H54 (cell line): ENCODE measurements around the gene CUX1.

Experiments used
- DNase-seq: peaks from one replicate; pipeline ENCODE4 v3.0.0; 2011; ENCODE audit warnings: low spot score, mixed read lengths; ENCODE audit not compliant: insufficient read length
- FAIRE-seq: peaks from 3 replicates; lab custom pipeline; 2011; peaks lifted over from hg19 to GRCh38; lab: Jason Lieb, UNC
- POLR2A ChIP-seq: IDR thresholded peaks from 2 replicates; pipeline ENCODE4 v1.6.1; 2011; ENCODE audit warnings: low read depth, mild to moderate bottlenecking, low read length

The CUX1 gene

GRCh38 chr7:102054158-102054557 lies 236.7 kb downstream of the CUX1 start:
- no peak for TF ChIP-seq POLR2A
- FAIRE-seq (no peak), DNase-seq (no peak)

GRCh38 chr7:102055181-102055976 lies 238.0 kb downstream of the CUX1 start:
- FAIRE-seq = no peak
- DNase-seq = no peak

GRCh38 chr7:102059524-102059923 lies 242.1 kb downstream of the CUX1 start:
- no peak for DNase-seq

More at GRCh38 chr7:102055181-102055976, 238.0 kb downstream of the CUX1 start:
- TF ChIP-seq POLR2A = no peak

GRCh38 chr7:102061354-102061945 lies 244.0 kb downstream of the CUX1 start:
- FAIRE-seq (no peak), DNase-seq (no peak)
- TF ChIP-seq POLR2A = no peak

More at GRCh38 chr7:102059524-102059923, 242.1 kb downstream of the CUX1 start:
- FAIRE-seq = no peak
- no peak for TF ChIP-seq POLR2A

GRCh38 chr7:102061981-102062390 lies 244.6 kb downstream of the CUX1 start:
- no peak for TF ChIP-seq POLR2A
- FAIRE-seq (no peak), DNase-seq (no peak)

GRCh38 chr7:102063690-102064180 lies 246.3 kb downstream of the CUX1 start:
- FAIRE-seq (no peak), DNase-seq (peak; percentile 69)
- TF ChIP-seq POLR2A = no peak; the same call in 1 of the 2 replicates

GRCh38 chr7:102064361-102065025 lies 247.1 kb downstream of the CUX1 start:
- no peak; the same call in 1 of the 2 replicates for TF ChIP-seq POLR2A
- FAIRE-seq = no peak
- DNase-seq = peak; percentile 67

- DNase-seq (no peak), FAIRE-seq (no peak)
- TF ChIP-seq POLR2A = no peak
Observed at GRCh38 chr7:102065226-102065625, 247.8 kb downstream of the CUX1 start.

- DNase-seq = no peak
- no peak for TF ChIP-seq POLR2A
- FAIRE-seq = no peak
Observed at GRCh38 chr7:102066476-102066875, 249.1 kb downstream of the CUX1 start.

GRCh38 chr7:102068846-102069245 lies 251.4 kb downstream of the CUX1 start:
- FAIRE-seq (no peak), DNase-seq (no peak)
- no peak for TF ChIP-seq POLR2A

- DNase-seq (no peak), FAIRE-seq (no peak)
- TF ChIP-seq POLR2A = no peak
Observed at GRCh38 chr7:102069931-102070629, 252.7 kb downstream of the CUX1 start.

- FAIRE-seq = no peak
- no peak for TF ChIP-seq POLR2A
Observed at GRCh38 chr7:102072003-102072402, 254.6 kb downstream of the CUX1 start.

GRCh38 chr7:102072636-102073209 lies 255.3 kb downstream of the CUX1 start:
- no peak for DNase-seq
- no peak for TF ChIP-seq POLR2A
- no peak for FAIRE-seq

More at GRCh38 chr7:102072003-102072402, 254.6 kb downstream of the CUX1 start:
- DNase-seq = no peak
